Nucleus accumbens (tissue), 56 donors: Measurements from ENCODE around the gene PSMD1.
"Not testable (repeated sequence)": the region's sequence is repeated elsewhere in the genome, so short reads cannot be mapped to it uniquely, and the experiment has no call there.

Source experiments
- DNase-seq, 56 donors: peaks; one replicate each; lab custom pipeline; 2025; lab: John Stamatoyannopoulos, UW

The PSMD1 gene

GRCh38 chr2:231056453-231057416 is at the start of gene PSMD1:
Gene PSMD1, plus strand, starts transcription at chr2:231056867. Its CDS starts 159 bp downstream, at chr2:231057026.
- DNase-seq = peak in 55 of 56 donors; percentile 54 to 99 (median 89)

GRCh38 chr2:231007286-231008098 is 49.2 kb upstream of the PSMD1 start:
- no peak for DNase-seq

- no peak for DNase-seq
These were observed 48.5 kb upstream of the PSMD1 start for GRCh38 chr2:231008131-231008530.

- peak in 1 of 56 donors; percentile 3 for DNase-seq
These were observed 47.3 kb upstream of the PSMD1 start for GRCh38 chr2:231009236-231009919.

GRCh38 chr2:231010201-231010730 is 46.4 kb upstream of the PSMD1 start:
- no peak for DNase-seq

GRCh38 chr2:231011526-231011925 is 45.1 kb upstream of the PSMD1 start:
- no peak for DNase-seq

- no peak for DNase-seq
These were observed 44.2 kb upstream of the PSMD1 start for GRCh38 chr2:231012463-231012862.

GRCh38 chr2:231013820-231014219 is 42.8 kb upstream of the PSMD1 start:
- DNase-seq = no peak

- peak in 44 of 56 donors; percentile 20 to 82 (median 50) for DNase-seq
These were observed 41.2 kb upstream of the PSMD1 start for GRCh38 chr2:231015478-231015877.

GRCh38 chr2:231015926-231016325 is 40.7 kb upstream of the PSMD1 start:
- peak in 10 of 56 donors; percentile 32 to 67 (median 56) for DNase-seq

GRCh38 chr2:231016566-231017230 is 40.0 kb upstream of the PSMD1 start:
- no peak for DNase-seq

- peak in 49 of 56 donors; percentile 14 to 95 (median 70) for DNase-seq
These were observed 39.5 kb upstream of the PSMD1 start for GRCh38 chr2:231017231-231017598.

GRCh38 chr2:231018184-231018583 is 38.5 kb upstream of the PSMD1 start:
- DNase-seq = no peak

GRCh38 chr2:231025059-231025458 is 31.6 kb upstream of the PSMD1 start:
- DNase-seq = not testable (repeated sequence)

GRCh38 chr2:231028889-231029288 is 27.8 kb upstream of the PSMD1 start:
- no peak for DNase-seq

GRCh38 chr2:231029563-231029962 is 27.1 kb upstream of the PSMD1 start:
- peak in 8 of 56 donors; percentile 21 to 61 (median 35) for DNase-seq

GRCh38 chr2:231030725-231031124 is 25.9 kb upstream of the PSMD1 start:
- DNase-seq = no peak

- DNase-seq = no peak
These were observed 24.0 kb upstream of the PSMD1 start for GRCh38 chr2:231032575-231033140.
